HuH-7 (cell line): Measurements from ENCODE around the gene UBL5.

Experiments
- DNase-seq: peaks from one replicate; pipeline ENCODE4 v3.0.0; 2011; ENCODE audit warnings: low spot score

Gene UBL5

DNA sequence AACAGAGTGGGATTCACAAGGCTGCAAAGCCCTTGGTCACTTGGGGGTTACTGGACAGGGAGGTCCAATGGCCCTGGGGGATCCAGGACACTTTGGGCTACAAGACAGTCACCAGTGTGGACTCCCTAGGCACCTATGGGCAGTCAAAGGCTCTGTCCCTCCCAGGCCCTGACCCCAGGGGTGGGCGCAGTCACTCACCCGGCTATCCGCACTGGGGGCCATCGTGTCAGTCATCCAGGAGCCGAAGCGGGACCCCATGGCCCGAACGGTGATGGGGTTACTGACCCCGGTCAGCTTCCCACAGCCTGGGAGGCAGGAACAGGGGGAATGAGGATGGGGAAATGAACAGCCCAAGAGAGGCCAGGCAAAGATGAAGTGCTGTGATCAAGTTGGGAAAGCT lies 28.9 kb downstream of the UBL5 start:
- no peak for DNase-seq

DNA sequence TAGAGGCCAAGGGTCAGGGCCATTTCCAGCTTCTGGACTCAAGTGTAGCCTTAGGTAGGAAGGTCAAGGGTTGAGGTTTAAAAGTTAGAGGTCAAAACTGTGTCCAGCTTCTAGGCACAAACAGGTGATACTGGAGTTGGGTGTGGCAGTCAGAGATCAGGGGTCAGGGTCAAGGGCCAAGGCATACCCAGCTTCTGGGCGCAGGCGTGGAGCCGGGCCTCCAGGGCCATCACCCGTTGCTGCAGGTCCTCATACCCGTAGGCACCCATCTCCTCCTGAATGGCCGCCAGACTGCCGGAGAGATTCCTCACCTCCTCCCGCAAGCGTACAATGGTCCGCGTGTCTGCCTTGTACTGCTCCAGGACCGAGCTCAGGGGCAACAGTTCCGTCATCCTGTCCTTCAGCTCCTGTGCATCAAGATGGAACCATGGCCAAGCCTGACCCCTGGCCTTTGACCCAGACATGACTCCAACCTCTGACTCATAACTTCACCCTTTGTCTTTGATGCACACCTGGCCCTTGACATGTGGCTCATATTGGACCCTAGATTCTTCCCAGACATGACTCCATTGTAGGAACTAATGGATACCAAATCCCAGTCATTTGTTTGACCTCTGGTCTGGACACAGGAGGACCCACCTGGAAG lies 29.5 kb downstream of the UBL5 start:
- DNase-seq: no peak

DNA sequence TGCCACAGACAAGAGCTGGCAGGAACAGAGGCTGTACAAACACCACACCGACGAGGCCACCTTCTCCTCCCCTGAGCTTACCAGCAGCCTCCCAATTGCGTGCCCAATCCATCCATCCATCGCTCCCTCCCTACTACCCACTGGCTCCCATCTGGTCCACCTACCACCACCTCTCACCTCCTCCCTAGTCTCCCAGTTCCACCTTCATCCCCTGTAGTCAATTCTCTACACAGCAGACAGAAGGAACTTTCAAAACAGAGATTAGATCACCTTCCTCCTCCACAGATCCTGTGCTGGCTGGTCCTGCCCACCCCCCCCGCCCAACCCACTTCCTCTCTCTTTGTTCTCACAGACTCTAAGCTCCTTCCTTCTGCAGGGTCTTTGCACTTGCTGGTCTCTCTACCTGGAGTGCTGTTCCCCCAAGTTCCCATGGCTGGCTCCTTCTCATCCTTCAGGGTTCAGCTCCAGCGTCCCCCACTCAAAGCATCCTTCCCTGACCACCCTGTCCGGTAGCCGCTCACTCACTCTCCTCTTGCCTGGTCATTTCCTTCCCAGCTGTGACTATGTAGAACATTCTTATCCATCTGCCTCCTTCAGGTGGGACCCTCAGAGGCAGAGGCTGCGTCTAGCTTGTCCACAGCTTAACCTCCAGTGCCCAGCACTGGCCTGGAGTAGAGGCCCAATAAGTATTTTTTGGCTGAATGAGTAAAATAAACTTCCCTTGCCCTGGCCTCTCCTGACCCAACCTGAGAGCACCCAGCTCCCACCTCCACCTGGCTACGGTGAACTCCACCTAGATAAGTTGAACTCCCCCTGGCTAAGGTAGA lies 30.4 kb downstream of the UBL5 start:
- no peak for DNase-seq

- no peak for DNase-seq
Observed at GRCh38 chr19:9858766-9859165, 31.0 kb downstream of the UBL5 start.

GRCh38 chr19:9860407-9860806 lies 32.7 kb downstream of the UBL5 start:
- no peak for DNase-seq

DNA sequence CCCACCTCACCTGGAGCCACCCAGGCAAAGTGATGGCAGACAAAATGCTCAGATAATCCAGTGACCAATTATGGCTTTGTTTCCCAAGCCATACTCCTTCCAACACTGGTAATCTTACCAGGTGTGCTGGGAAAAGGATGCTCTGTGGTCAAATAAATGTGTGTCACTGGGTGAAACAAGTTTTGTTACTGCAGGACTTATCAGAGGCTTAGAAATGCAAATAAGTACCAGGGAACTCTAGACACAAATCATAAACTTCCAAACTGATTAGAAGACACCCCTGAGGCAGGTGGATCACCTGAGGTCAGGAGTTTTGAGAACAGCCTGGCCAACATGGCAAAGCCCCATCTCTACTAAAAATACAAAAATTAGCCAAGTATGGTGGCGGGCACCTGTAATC lies 33.8 kb downstream of the UBL5 start:
- no peak for DNase-seq

- no peak for DNase-seq
Observed at GRCh38 chr19:9862938-9863337, 35.2 kb downstream of the UBL5 start.

DNA sequence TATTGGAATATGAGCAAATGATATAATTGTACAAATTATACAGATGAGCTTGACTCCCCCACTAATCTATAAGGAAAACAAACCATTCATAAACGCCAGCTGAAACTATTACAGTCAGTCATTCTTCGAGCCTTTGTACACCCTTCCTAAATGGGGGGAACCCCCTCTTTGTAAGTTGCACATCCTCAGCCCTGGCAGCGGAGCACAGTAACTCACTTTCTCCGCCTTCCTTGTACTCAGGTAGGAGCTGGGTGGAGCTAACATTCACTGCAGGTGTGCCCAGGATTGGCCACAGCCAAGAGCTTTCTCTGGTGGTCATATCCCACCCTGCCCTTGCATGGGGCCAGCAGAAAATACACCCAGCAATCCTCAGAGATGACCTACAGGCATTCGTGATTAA lies 36.0 kb downstream of the UBL5 start:
- DNase-seq: no peak

- DNase-seq: no peak
Observed at GRCh38 chr19:9865732-9866501, 38.2 kb downstream of the UBL5 start.

- DNase-seq: no peak
Observed at GRCh38 chr19:9868983-9869617, 41.4 kb downstream of the UBL5 start.

GRCh38 chr19:9871626-9872338 lies 44.1 kb downstream of the UBL5 start:
- peak; percentile 31 for DNase-seq

- no peak for DNase-seq
Observed at GRCh38 chr19:9872618-9873242, 45.0 kb downstream of the UBL5 start.

DNA sequence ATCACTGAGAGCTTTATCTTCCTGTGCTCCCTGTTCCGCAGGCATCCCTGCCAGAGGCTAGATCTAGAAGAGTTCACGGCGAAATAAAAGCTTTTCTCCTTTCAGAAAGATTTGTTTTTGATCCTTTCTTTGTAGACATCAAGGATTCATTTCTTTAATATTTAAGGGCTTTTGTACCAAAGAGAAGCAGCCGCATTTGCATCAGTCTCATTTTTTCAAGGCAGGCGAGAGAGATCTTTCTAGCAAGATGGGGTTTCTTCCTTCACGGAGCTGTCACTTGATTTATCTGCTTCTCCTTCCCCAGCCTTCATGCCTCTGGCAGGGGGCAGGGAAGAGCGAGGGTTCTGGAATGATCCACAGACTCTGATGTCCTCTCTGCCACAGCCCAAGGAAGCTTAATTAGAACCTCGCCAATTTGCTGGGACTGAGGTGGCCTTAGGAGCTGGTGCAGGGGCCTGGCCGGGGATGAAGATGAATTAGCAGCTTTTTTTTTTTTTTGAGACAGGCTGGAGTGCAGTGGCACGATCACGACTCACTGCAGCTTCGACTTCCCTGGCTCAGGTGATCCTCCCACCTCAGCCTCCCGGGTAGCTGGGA lies 47.4 kb downstream of the UBL5 start:
- no peak for DNase-seq

- DNase-seq: no peak
Observed at GRCh38 chr19:9875796-9876195, 48.1 kb downstream of the UBL5 start.

DNA sequence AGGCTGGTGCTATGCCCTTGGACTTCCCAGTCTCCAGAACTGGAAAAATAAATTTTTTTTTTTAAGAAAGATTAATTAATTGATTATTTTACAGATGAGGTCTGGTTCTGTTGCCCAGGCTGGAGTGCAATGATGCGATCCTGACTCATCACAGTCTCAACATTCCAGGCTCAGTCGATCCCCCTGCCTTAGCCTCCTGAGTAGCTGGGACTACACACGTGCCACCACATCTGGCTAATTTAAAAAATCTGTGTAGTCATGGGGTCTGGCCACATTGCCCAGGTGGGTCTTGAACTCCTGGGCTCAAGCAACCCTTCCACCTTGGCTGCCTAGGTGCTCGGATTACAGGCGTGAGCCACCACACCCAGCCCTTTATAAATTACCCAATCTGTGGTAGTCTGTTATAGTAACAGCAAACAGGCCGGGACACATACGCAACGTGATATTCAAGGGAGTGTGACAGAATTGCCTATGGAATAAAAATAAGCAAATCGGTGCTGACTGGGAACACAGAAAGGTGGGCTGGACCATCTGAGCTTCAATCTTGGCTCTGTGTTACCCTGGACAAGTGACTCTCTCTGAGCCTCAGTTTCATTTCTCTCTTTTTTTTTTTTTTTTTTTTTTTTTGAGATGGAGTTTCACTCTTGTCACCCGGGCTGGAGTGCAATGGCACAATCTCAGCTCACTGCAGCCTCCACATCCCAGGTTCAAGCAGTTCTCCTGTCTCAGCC lies 50.2 kb downstream of the UBL5 start:
- DNase-seq: no peak

- DNase-seq: no peak
Observed at GRCh38 chr19:9878511-9879196, 50.9 kb downstream of the UBL5 start.
